ENCODE results near the gene IL25.

DNA sequence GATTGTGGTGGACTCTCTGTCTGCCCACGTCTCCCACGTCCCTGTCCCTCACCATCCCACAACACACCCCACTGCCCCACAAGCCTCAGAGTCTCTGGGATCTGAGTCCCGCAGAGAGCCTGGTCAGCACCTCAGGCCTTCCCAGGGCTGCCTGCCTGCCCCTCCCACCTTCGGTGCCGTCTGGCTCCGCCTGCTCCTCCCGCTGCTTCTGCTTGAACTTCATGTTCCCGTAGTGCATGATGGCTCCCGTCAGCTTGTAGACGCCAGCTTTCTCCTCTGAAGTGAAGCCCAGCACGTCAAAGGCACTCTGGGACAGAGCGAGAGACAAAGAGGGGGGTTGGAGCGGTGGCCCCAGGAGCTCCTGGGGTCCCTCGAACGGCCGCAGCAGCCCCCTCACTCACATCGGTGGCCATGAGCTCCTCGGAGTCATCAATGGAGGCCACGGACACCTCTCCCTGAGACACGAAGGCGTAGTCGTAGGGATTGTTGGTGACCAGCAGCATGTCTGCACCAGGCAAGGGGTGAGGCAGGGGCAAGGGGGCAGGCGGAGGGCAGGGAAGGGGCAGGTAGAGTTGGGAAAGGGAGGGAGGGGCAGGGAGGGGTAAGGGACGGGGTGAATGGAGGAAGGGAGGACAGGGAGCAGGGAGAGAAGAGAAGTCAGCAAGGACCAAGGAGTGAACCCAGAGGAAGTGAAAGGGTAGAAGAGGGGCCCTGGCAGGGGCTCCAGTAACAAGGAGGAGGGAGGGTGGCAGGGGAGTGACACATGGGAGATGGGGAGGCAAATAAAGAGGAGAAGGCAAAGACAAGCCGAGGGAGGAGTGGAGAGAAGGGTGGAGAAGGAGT lies 29.9 kb downstream of the IL25 start:
- TF ChIP-seq, protein P1, sequence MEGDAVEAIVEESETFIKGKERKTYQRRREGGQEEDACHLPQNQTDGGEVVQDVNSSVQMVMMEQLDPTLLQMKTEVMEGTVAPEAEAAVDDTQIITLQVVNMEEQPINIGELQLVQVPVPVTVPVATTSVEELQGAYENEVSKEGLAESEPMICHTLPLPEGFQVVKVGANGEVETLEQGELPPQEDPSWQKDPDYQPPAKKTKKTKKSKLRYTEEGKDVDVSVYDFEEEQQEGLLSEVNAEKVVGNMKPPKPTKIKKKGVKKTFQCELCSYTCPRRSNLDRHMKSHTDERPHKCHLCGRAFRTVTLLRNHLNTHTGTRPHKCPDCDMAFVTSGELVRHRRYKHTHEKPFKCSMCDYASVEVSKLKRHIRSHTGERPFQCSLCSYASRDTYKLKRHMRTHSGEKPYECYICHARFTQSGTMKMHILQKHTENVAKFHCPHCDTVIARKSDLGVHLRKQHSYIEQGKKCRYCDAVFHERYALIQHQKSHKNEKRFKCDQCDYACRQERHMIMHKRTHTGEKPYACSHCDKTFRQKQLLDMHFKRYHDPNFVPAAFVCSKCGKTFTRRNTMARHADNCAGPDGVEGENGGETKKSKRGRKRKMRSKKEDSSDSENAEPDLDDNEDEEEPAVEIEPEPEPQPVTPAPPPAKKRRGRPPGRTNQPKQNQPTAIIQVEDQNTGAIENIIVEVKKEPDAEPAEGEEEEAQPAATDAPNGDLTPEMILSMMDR (IDR thresholded peaks at IDR 0.05): no peak
- no peak for TF ChIP-seq POLR2A (IDR thresholded peaks at IDR 0.05; ENCODE audit: low read depth)
- no peak for TF ChIP-seq POLR2AphosphoS5 (IDR thresholded peaks at IDR 0.05)
- TF ChIP-seq EP300 (IDR thresholded peaks at IDR 0.05): no peak

Measured in esophagus muscularis mucosa (tissue), 4 donors.